ENCODE data around the gene PDXDC1. TPM values are rescaled to one million over a fixed set of nuclear protein-coding genes. Genes with fewer than 3 reads are reported as not detected.
"Not testable (repeated sequence)": the region's sequence is repeated elsewhere in the genome, so short reads cannot be mapped to it uniquely, and the experiment has no call there.

The PDXDC1 gene
- polyA plus RNA-seq, 4 donors, result 52.8 to 122 (median 97.4) TPM

DNA sequence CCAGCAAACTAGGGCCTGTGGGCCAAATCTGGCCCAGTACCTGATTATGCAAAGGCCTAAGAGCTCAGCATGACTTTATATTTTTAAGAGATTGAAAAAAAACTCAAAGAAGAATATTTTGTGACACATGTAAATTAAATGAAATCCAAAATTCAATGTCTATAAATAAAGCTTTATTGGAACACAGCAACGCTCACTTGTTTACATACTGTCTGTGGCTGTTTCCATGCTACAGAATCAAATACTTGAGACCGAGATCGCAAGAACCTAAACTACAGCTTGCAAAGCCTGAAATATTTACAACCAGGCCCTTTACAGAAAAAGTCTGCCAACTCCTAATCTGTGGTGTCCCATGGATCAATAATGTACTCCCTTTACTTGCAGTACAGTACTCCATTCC is 5.0 kb upstream of the PDXDC1 start:
- not testable (repeated sequence) for DNase-seq (ENCODE audit: low read depth in 4 of 4, low spot score in 3 of 4)

DNA sequence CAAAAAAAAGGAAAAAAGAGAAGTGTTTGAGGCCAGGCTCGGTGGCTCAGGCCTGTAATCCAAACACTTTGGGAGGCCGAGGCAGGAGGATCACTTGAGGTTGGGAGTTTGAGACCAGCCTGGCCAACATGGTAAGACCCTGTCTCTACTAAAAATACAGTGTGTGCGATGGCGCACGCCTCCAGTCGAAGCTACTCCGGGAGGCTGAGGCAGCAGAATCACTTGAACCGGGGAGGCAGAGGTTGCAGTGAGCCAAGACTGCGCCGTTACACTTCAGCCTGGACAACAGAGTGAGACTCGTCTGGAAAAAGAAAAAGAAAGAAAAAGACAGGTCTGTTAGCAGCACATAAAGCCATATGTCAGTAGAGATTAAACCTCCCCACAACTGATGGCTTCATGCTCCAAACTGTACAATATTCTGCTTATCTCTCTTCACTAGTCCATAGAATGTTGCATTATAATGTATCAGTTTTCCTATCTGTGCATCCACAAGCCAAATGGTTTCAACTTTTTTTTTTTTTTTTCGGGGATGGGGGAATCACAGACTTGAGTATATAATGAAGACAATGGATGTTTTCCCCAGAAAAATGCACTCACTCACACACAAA is 3.1 kb upstream of the PDXDC1 start:
- not testable (repeated sequence) for DNase-seq (ENCODE audit: low read depth in 4 of 4, low spot score in 3 of 4)

DNA sequence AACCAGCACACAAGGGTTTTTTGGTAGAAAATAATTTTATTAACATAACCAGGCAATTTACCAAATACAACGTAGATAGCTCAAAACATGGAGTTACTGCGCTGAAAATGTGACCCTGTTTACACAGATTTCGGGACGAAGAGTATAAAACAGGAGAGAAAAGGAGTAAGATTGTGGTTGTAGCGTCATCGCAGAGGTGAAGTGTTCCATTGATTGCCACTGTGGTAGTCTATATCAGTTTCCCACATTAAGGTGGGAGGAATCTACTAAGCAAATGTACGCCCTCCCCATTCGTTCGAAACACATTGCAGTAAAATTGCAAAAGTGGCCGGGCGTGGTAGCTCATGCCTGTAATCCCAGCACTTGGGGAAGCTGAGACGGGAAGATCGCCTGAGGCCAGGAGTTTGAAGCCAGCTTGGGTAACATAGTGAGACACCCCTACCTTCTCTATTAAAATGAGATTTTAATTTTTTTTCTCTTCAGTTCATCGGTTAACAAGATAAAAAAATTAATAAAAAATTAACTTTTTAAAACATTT is 972 bp upstream of the PDXDC1 start:
- not testable (repeated sequence) for DNase-seq (ENCODE audit: low read depth in 4 of 4, low spot score in 3 of 4)

DNA sequence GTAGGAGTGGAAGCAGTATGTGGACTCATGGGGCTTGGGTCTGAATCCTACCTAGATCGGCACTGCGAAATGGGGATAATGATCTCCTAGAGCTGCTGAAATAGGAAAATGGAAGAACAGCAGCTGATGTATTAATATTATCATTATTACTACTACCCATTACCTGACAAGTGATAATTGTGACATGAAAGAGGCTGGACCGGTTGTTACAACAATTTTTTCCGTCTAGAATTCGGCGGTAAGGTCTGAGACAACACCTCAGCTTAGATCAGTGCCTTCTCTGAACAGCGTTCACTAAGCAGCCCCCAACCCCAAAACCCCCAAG is 533 bp upstream of the PDXDC1 start:
- DNase-seq (ENCODE audit: low read depth in 4 of 4, low spot score in 3 of 4), result not testable (repeated sequence)

DNA sequence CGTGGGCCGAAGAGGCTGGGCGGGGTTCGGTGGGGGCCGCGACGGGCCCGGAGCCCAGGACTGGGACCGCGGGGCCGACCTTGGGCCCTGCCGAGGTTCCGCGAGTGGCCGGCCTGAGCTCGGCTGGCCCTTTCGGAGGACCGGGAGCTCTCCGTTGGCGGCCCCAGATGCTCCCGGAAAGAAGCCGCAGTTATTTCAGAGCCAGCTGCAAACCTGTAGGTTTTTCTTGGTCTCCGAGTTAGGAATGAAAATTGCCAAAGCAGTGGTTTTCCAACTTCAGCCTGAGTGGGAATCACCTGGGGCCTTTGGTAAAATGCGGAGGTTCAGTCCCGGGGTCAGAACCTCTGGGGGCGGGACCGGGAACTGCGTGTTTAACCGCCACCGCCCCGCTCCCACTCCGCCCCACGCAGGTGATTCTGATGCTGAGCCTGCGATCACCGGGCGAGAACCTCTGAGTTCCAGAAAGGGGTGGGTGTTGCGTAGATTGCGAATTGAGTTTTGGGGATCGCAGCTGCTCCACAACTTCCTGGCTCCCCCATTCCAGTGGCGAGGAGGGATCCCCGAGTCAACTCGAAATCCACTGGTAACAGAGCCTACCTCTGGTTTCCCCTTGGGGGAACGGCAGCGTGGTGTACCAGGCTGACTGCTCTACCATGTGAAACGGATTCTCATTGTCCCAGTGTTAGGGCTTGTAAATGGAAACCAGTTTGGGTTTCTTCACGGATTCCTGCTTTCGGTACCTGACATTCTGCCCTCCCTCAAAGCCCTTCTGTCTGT is 780 bp downstream of the PDXDC1 start:
- not testable (repeated sequence) for DNase-seq (ENCODE audit: low read depth in 4 of 4, low spot score in 3 of 4)

DNA sequence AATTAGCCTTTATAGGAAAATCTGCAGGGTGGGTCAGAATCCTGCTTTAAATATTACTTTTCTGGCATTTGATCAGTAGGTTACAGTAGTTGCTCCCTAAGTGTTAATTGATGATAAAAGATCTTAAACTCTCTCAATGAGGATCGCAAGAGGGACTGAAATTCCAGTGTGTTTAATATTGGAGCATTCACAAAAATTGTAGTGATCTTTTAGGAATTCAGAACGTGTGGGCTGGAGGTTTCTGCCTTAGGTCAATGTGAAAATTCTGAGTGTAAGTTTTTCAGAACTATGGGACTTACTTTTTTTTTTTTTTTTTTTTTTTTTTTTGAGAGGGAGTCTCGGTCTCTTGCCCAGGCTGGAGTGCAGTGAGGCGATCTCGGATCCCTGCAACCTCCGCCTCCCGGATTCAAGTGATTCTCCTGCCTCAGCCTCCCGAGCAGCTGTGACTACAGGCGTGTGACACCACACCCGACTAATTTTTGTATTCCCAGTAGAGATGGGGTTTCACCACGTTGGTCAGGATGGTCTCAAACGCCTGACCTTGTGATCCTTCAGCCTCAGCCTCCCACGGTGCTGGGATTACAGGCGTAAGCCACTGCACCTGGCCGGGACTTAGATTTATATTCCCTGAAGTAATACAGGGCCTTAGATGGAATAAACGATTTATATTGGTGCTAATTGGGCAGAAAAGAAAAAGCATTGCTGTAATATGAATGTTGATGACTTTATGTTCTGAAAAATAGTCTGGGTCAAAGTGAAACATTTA is 2.3 kb downstream of the PDXDC1 start:
- DNase-seq (ENCODE audit: low read depth in 4 of 4, low spot score in 3 of 4), result not testable (repeated sequence)

DNA sequence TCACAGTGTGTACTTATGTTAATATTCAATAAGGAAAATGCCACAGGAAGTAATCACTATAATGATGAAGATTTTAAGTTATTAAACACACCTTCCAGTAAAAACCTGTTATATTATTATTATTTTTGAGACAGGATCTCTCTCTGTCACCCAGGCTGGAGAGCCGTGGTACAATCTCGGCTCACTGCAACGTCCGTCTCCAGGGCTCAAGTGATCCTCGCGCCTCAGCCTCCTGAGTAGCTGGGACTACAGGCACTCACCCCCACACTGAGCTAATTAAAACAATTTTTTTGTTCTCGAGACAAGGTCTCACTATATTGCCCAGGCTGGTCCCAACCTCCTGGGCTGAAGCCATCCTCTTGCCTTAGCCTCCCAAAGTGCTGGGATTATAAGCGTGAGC is 3.5 kb downstream of the PDXDC1 start:
- DNase-seq (ENCODE audit: low read depth in 4 of 4, low spot score in 3 of 4), result not testable (repeated sequence)

DNA sequence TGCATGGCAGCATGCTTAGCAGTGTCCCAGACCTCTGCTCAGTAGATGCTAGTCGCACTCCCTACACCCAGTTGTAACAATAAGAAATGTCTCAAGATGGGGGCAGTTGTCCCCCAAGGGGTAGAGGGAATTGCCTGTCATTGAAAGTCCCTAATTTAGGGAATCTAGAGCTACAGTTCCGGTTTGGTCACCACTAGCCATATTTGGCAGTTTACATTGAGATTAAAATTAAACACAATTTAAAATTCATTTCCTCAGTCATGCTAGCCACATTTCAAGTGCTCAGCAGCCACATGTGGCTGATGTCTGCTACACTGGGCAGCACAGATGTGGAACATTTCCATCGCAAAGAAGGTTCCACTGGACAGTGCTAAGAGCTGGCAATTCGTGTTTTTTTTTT is 4.1 kb downstream of the PDXDC1 start:
- not testable (repeated sequence) for DNase-seq (ENCODE audit: low read depth in 4 of 4, low spot score in 3 of 4)

DNA sequence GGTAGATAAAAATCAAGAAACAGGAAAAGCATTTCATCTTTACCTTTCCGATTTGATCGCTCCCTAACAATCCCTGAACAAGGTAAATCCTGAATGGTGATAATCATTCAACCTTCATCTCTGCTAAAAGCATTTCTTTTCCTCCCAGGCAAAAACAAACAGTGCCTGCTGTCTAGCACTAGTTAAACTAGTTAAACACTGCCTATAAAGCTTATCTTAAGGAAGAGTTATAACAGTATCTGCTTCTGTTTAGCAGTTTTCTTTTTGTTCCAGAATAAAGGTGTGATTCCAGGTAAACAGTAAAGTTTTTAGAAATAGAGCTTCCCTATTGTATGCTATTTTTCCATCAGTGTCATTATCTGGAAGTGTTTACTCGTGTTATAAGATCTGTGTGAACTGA is 6.4 kb downstream of the PDXDC1 start:
- DNase-seq (ENCODE audit: low read depth in 4 of 4, low spot score in 3 of 4), result not testable (repeated sequence)

DNA sequence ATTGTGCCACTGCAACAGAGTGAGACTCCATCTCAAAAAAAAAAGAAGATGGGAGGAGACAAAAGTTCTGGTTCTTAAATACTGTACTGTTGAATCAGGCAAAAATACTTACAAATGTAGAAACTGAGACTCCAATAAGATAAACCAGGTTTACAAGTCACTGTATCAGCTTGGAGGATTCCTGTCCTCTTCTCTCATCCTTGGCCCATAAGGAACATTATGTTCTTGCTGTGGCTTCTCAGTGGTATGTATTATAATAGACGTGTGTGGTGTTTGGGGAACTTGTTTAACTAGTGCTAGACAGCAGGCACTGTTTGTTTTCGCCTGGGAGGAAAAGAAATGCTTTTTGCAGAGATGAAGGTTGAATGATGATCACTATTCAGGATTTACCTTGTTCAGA is 7.7 kb downstream of the PDXDC1 start:
- DNase-seq (ENCODE audit: low read depth in 4 of 4, low spot score in 3 of 4), result not testable (repeated sequence)

DNA sequence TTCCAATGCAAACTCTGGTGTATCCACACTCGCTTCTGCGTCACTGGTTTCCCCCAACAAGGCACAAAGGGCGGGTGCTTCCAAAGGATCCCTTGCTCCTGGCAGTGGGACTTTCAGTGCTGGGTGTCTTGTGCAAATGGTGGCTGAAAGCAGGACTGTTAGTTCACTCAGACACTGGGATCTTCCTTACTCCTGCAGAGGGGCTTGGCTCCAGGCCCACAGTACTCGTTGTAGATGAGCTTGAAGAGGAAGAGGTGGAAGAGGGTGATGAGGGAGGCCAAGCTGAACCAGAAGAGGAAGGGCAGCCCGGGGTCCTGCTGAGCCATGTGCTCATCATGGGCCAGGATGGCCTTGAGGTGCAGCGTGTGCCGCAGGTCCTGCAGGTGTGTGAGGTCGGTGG is 13.3 kb downstream of the PDXDC1 start:
- not testable (repeated sequence) for DNase-seq (ENCODE audit: low read depth in 4 of 4, low spot score in 3 of 4)

DNA sequence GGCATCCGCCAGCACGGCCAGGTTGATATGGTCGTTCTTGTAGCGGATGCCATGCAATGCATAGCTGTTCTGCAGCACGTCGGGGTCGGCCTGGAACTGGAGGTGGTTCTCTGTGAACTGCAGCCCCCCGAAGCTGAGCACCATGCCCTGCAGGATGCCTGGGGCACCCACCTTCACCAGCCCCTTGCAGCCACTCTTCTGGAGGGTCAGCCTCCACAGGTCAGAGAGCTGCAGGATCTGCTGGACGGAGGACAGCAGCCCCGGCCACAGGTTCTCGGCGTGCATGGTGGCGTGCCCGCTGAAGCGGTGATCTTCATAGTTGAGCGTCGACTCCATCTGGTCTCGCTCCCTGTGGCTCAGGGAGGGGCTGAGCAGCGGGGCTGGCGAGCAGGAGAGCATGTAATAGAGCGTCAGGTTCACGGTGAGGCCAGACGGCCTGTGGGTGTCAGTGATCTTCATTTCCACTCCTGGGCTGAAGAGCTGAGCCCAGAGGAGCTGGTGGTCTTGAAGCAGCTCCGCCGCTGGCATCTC is 13.9 kb downstream of the PDXDC1 start:
- DNase-seq (ENCODE audit: low read depth in 4 of 4, low spot score in 3 of 4), result not testable (repeated sequence)

DNA sequence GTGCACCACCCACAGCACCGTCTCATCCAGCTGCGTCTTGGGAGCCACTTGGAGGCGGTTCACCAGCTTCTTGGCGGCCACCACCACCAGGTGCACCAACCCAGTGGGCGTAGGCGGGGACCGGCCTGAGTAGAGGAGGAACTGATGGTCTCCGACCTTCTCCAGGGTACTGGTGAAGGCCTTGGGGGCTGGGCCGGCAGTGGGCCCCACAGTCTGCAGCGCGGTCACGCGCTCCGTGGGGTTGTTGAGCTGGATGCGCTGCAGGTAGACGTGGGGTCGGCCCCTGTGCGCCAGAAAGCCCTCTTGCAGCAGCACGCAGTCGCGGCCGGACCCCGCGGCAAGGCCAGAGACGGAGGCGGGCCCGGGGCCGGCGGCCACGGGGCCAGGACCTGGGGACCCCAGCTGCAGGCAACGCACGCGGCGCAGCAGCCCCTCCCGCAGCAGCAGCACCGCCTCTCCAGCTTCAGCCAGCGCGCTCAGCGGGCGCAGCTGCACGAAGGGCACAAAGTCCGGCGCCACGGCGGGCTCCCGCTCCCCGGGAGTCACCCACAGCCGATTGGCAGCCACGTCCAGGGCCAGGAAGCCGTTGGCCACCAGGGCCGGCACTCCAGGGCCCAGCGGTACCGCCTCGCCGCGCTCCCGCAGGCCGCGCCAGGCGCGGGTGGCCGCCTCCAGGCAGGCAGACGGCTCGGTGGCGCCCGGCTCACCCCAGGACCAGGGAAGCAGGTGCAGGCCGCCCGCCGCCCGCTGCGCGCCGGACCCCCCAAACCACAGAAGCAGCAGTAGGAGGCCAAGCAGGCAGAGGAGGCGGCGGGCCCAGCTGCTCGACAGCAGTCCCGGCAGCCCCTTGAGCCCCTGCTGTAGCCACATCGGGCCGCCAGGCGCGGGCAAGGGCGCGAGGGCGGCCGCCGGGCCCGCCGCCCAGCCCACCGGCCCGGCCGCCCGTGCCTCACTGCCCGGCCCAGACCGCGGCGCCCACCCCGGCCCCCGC is 14.8 kb downstream of the PDXDC1 start:
- DNase-seq (ENCODE audit: low read depth in 4 of 4, low spot score in 3 of 4), result not testable (repeated sequence)

DNA sequence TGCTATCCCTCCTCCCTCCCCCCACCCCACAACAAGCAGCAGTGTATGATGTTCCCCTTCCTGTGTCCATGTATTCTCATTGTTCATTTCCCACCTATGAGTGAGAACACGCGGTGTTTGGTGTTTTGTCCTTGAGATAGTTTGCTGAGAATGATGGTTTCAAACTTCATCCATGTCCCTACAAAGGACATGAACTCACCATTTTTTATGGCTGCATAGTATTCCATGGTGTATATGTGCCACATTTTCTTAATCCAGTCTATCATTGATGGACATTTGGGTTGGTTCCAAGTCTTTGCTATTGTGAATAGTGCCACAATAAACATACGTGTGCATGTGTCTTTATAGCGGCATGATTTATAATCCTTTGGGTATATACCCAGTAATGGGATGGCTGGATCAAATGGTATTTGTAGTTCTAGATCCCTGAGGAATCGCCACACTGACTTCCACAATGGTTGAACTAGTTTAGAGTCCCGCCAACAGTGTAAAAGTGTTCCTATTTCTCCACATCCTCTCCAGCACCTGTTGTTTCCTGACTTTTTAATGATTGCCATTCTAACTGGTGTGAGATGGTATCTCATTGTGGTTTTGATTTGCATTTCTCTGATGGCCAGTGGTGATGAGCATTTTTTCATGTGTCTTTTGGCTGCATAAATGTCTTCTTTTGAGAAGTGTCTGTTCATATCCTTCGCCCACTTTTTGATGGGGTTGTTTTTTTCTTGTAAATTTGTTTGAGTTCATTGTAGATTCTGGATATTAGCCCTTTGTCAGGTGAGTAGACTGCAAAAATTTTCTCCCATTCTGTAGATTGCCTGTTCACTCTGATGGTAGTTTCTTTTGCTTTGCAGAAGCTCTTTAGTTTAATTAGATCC is 18.7 kb downstream of the PDXDC1 start:
- not testable (repeated sequence) for DNase-seq (ENCODE audit: low read depth in 4 of 4, low spot score in 3 of 4)

DNA sequence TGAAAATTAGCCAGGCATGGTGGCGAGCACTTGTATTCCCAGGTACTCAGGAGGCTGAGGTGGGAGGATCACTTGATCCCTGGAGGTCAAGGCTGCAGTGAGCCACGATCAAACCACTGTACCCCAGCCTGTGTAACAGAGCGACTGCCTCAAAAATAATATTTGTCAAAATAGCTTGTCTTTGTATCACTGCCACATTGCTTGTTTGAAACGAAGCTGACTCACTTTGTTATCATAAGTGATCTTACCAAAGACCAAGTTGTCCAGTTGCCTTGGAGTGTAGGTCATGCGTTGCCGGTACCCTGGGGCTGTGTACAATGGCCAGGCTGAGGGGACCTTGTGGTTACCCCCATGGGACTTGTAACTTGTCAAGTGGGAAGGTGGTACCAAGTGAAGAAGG is 21.9 kb downstream of the PDXDC1 start:
- DNase-seq (ENCODE audit: low read depth in 4 of 4, low spot score in 3 of 4), result not testable (repeated sequence)

DNA sequence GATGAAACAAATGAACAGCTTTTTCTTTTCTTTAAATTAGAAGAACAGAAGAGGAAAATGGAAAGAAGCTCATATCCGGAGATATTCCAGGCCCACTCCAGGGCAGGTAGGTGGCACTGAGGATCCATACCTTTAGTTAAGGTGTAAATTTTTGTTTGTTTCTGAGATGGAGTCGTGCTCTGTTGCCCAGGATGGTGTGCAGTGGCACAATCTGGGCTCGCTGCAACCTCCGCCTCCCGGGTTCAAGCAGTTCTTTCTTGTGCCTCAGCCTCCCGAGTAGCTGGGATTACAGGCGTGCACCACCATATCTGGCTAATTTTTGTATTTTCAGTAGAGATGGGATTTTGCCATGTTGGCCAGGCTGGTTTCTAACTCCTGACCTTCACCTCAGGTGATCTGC is 23.5 kb downstream of the PDXDC1 start:
- DNase-seq (ENCODE audit: low read depth in 4 of 4, low spot score in 3 of 4), result not testable (repeated sequence)

DNA sequence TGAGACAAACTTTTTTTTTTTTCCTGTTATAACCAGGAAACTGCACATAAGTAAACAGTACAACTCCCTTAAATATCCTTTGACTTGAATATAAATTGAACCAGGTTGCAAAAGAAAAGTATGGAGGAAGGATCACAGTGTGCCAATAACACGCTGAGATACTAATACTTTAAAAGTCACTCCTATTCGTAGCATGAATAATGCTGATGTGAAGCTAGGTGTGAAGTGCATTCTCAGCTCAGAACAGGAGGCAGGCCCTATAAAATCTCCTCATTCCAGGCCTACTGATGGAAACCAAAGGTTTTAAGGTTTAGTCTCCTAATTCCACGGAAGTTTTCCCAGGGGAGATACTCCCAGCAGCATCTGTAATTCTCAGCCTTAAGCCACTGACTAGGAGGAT is 25.0 kb downstream of the PDXDC1 start:
- not testable (repeated sequence) for DNase-seq (ENCODE audit: low read depth in 4 of 4, low spot score in 3 of 4)

DNA sequence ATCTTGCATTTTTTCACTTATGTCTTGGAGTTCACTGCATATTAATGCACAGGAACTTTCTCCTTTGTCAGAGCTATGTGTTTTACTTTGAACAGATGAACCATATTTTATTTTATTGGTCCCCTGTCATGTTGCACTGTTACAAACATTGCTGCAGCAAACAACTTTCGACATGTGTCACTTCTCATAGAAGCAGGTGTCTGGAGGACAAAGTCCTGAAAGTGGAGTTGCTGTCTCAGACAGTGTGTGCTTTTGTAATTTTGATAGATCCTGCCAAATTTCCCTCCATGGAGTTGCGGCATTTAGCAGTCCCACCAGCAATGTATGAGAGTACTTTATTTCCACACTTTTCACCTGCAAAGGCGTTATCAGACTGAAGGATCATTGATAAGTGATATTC is 27.6 kb downstream of the PDXDC1 start:
- not testable (repeated sequence) for DNase-seq (ENCODE audit: low read depth in 4 of 4, low spot score in 3 of 4)

All from left renal pelvis (tissue), 4 donors.